HG03095 (cell line): ENCODE measurements around the gene FCN3.
"Not testable (repeated sequence)": the region's sequence is repeated elsewhere in the genome, so short reads cannot be mapped to it uniquely, and the experiment has no call there.

Experiments used
- ATAC-seq: cut with Tn5 transposase; IDR thresholded peaks from one replicate; pipeline ENCODE4 v1.9.1; 2021; ENCODE audit warnings: moderate library complexity; ENCODE audit not compliant: unreplicated experiment

FCN3 gene

GRCh38 chr1:27399251-27400025 lies 24.8 kb upstream of the FCN3 start:
- no peak for ATAC-seq

DNA sequence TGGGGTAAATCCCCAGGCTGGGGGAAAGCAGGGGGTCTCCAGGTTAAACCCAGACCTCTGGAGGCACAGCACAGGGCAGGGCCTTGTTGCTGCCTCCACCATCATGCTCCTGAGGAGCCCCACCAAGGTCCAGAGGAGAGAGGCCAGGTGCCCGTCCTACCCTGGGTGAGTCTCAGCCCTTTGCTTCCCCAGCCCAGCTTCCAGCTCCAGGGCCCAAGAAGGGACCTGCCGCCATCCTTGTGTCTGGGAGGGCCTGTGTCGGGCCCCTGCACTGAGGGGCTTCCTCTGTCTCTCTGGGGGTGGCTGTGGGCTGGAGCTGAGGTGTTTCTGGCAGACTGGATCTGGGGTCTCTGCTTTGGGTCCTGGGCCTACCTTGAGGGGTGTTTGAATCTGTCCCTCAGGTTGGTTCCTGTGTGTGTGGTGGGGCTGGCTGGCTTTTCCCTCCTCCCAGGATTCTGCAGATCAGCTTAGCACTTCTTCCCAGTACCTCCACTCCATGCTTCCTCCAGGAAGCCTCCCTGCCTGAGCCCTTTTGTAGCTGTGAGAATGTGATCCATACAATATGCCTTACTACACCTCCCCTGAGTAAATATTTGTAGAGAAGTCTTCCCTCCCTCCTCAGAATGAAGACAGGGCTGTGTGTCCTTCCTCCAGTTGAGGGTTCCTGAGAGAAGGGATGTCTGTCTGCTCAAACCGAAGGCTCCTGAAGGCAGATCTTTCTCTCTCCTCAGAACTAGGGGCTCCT lies 24.0 kb upstream of the FCN3 start:
- no peak for ATAC-seq

- no peak for ATAC-seq
Measured at GRCh38 chr1:27397749-27398148, 23.1 kb upstream of the FCN3 start.

DNA sequence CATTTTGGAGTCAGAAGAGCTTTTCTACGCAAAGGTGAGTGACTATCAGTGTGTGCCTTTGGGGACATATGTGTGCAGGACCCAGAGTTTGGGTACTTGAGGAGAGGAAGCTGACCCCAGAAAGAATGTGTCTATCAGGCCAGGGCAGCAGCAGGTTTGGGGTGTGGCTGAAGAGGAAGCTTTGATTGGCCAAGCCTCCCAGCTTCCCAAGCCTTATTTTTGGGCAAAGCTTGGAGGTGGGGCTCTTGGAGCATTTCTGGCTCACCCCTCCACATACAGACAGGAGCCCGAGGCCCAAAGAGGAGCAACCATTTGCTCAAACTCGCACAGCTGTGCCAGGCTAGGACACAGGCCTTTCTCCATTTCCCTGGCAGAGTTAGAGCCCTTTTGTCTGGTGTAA lies 22.5 kb upstream of the FCN3 start:
- ATAC-seq, result no peak

GRCh38 chr1:27395441-27396195 lies 21.0 kb upstream of the FCN3 start:
- ATAC-seq, result no peak

DNA sequence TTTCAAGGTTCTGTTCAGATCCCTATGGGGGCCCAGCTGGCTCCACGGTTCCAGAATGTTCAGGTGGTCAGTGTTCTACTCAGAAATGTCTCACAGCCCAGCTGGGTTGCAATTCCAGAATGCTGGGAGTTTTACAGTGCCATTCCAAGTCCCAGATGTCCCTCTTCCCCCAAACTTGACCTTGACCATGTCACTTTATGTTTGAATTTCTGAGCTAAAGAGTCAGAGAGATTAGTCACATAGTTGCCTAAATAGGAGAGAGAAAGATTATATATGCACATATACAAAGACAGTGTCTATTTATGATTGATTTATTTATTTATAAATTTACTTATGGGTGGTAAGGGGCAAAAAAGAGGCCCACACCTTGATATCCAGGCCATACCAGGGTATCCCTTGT lies 20.3 kb upstream of the FCN3 start:
- no peak for ATAC-seq

DNA sequence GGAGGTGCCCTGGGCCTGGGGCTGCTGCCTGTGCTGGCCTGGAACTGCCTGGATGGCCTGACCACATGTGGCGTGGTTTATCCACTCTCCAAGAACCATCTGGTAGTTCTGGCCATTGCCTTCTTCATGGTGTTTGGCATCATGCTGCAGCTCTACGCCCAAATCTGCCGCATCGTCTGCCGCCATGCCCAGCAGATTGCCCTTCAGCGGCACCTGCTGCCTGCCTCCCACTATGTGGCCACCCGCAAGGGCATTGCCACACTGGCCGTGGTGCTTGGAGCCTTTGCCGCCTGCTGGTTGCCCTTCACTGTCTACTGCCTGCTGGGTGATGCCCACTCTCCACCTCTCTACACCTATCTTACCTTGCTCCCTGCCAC lies 19.6 kb upstream of the FCN3 start:
- ATAC-seq, result no peak

DNA sequence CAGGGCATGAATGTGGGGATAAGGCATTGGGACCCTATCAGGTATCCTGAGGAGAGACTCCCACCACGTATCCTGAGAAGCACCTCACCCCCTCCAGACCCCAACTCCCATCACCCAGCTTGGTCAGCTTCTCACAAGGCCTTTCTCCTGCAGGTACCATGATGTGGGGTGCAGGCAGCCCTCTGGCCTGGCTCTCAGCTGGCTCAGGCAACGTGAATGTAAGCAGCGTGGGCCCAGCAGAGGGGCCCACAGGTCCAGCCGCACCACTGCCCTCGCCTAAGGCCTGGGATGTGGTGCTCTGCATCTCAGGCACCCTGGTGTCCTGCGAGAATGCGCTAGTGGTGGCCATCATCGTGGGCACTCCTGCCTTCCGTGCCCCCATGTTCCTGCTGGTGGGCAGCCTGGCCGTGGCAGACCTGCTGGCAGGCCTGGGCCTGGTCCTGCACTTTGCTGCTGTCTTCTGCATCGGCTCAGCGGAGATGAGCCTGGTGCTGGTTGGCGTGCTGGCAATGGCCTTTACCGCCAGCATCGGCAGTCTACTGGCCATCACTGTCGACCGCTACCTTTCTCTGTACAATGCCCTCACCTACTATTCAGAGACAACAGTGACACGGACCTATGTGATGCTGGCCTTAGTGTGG lies 19.1 kb upstream of the FCN3 start:
- ATAC-seq, result no peak

DNA sequence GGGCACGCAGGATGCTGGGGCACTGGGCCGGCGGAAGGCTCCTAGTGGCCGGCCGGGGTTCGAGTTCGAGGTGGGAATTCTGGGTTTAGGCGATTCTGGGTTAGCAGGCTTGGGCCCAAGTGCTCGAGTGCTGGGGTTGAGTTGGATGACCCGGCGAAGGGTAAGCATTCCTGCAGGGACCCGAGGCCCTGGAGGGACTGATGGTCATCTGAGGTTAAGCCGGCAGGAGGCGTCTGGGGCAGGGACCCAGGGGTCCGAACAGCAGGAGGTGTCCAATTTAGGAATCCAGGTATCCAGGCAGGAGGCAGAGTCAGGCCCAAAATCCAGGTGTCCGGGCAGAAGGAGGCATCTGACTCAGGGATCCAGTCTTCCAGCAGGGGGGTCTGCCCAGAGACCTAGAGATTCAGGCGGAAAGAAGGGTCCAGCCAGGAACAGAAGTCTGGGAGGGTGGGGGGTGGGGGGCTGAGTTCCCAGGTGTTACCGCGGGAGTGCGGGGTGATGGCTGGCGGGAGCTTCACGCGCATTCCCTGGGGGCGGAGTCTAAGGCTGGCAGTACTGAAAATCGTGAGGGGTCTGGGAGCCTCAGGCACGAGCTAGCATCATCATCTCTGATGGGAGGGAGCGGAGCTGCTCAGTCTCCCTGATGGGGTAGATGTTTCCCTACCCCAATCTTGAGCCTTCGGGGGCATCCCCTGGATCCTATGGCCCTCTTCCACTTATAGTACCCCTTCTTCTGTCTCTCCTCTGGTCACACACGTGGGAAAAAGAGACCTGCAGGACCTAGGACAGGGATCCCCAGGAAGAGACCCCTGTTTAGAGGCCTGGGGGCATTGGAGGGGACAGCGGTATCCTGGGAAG lies 18.4 kb upstream of the FCN3 start:
- ATAC-seq, result no peak

DNA sequence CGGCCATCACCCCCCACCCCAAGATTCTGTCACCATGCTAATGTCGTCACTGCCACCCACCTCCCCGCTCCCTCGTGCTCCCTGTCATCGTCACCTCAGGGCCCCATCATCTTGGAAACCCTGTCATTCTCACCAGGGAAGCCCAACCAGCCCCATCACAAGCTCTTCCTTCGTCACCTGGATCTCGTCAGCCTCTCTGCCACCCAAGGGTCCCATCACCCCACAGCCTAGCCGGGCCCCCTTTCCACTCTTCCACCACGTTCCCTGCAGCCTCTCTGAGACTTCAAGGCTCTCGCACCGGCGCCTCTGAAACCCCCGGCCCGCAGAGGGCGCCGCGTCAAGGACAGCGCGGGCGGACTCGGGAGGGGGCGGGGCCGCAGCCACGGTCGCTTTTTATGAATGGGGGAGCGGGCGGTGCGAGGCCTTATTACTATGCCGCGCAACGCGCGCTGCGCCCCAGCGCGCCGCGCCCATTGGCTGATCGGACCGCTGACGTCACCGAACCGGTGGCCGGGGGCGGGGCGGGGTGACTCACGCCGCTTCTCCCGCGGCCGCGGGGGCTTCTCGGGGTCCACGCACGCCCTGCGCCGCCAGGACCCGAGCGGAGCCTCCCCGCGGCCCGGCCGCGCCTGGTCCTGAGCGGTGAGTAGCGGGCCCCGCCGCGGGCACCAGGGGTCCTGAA lies 17.6 kb upstream of the FCN3 start, which contains the start of gene GPR3:
GPR3 (plus strand) TSS at position 527 of the 682 bp plus-strand sequence. CDS start 1,177 bp downstream, outside the sequence.
- peak; percentile 55 for ATAC-seq

DNA sequence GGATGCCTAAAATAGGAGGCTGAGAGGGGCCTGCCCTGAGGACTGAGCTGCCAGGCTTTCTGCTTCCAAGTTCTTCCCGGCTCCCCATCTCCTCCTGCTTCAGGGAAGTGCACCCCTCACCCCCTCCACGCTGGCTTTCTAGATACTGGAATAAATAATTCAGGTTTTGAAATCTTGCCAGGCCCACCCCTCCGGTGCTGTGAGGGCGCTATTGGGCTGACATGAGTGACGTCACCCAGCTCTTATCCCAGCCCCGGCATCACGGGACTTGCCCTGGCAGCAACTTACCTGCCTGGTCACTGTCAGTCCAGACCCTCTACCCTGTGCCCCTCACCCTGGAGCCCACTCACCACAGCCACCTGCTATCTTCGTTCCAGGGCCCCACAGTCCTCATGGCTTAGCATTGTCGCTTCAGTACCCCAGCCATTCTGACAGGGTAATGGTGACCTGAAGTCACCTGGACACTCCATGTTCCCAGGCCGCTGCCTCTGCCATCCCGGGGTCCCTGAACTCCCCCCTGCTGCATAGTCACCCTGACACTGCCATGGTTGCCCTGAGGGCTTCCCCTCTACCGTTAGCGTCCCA lies 17.0 kb upstream of the FCN3 start:
- no peak for ATAC-seq

GRCh38 chr1:27388337-27389005 lies 13.8 kb upstream of the FCN3 start:
- no peak for ATAC-seq

GRCh38 chr1:27384797-27385196 lies 10.2 kb upstream of the FCN3 start:
- not testable (repeated sequence) for ATAC-seq

GRCh38 chr1:27383661-27384060 lies 9.0 kb upstream of the FCN3 start:
- ATAC-seq, result no peak

- no peak for ATAC-seq
Measured at GRCh38 chr1:27383039-27383605, 8.5 kb upstream of the FCN3 start, which contains the start of gene CD164L2. CD164L2 (minus strand) TSS chr1:27383333; CDS start chr1:27383239, 94 bp downstream.

DNA sequence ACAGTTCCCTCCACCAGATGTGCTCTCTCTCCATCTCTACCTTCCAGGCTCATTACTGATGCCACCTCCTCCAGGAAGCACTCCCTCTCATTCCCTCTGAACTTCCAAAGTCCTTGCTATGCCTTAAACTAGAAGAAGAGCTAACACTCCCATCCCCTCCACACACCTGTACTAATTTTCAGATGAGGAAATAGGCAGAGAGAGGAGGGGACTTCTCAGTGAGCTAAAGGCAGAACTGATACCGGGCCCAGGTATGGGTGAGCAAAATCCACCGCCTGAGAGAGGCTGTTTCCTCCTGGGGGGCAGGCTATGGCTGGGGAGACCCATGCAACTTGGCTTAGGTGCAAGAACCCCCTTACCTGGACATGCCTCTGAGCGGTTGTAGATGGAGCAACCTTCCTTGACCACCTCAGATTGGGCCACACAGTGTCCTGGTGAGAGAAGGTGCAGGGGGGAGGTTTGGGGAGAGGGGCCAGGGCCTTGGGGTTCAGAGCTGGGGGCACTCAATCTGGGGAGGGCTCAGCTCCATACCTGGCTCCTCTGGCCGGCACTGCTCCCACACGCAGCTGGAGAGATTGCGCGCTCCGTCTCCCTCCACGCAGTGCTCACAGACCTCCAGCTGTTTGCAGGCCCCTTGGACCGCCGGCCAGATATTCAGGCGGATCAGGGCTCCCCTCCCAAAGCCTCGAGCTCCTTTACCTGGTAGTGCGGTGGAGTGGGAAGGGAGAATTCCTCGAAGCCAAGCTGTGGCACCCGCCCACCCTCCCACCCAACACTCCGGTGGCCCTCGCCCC lies 7.5 kb upstream of the FCN3 start:
- ATAC-seq, result no peak
